HG03520 (cell line): Measurements from ENCODE around the gene GDF11.
A peak's percentile ranks its signal among the peaks of the same experiment; 100 is the strongest.
"Not testable (repeated sequence)": the region's sequence is repeated elsewhere in the genome, so short reads cannot be mapped to it uniquely, and the experiment has no call there.

ENCODE experiments used
- ATAC-seq: cut with Tn5 transposase; IDR thresholded peaks from one replicate; pipeline ENCODE4 v1.9.1; 2021; ENCODE audit warnings: mild to moderate bottlenecking, moderate library complexity; ENCODE audit not compliant: unreplicated experiment

The GDF11 gene

DNA sequence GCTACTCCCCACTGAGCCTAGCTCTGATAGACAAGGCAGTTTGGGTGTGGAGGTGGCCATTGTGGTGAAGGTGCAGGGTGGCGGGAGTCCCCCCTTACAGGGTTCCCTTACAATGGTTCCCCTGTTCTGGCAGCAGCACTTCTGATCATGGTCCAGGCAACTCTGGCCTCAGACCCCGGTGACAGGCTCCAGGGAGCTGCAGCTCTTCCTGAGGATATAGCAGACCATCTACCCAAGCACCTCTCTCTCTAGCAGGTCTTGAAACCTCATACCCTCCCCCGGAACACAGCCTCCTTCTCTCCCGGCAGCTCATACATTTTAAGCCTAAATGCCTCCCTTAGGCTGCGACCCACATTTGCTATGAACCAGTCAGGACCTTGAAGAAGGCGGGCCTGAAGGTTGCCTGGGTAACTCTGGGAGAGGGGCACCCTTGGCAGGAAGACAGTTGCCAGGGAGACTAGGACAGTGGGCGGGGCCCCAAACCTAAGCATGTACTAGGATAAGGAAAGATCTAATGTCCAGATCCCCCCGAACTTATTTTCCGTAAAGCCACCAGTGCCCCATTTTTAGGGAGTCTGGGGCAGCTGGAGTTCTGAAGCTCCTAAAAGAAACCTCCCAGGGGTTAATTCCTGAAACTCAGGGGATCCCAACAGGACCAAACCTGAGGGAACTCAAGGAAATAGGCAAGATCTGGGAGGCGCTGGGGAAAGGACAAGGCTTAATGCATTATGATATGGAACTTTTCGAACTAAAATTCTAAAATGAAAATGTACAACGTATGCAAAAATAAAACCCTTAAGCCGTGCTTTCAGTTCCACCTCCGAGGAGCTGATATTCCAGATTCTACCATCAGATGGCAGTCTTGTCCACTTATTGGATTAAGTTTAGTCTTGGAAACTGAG lies 4.5 kb upstream of the GDF11 start:
- peak; percentile 81 for ATAC-seq

DNA sequence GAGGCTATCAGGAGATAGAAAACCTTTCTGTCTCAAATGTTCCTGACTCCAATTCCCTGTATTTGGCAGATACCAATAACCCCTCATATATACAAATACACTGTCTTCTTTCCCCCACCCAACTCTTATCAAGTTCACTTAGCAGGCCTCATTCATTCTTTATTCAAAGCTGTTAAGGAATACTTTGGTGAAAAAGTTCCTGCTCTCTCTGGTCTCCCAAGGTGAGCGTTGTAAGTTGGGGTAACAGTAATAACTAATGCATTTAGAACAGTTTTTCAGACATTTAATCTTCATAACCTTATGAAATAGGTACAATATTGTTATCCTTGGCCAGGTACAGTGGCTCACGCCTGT lies 3.9 kb upstream of the GDF11 start:
- no peak for ATAC-seq

DNA sequence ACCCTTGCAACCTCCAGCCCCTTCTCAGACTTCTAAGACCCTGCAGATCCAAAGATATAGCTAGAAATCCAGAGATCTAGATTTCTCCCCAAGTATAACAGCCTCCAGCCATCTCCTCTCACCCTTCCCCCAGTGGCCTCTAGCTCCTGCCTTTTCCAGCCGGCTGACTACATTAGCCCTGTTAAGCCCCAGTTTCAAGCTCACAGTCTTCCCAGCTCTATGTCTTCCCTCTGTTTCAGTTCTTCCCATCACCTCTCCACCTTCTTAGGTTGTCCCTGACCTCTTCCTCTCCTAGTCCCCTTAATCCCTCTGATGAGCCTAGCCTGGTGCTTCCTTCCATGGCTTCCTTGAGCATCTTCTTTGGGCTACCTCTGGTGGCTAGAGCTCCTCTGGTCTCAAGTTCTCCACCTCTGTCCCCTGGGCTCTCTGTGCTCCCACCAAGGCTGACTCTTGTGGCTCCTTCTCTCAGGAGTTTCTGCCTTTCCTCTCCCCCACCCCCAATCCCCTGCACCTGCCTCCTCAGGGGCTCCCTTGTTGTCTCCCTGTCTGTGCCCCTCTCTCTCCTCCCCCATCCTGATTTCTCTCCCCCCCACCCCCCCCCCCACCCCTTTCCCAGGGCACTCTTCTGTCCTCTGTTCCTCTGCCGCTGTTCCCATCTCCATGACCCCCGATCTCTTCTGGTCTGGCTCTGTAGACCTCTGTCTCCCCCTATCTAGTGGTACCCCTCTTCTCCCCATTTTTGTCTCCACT lies 816 bp upstream of the GDF11 start:
- ATAC-seq = no peak

DNA sequence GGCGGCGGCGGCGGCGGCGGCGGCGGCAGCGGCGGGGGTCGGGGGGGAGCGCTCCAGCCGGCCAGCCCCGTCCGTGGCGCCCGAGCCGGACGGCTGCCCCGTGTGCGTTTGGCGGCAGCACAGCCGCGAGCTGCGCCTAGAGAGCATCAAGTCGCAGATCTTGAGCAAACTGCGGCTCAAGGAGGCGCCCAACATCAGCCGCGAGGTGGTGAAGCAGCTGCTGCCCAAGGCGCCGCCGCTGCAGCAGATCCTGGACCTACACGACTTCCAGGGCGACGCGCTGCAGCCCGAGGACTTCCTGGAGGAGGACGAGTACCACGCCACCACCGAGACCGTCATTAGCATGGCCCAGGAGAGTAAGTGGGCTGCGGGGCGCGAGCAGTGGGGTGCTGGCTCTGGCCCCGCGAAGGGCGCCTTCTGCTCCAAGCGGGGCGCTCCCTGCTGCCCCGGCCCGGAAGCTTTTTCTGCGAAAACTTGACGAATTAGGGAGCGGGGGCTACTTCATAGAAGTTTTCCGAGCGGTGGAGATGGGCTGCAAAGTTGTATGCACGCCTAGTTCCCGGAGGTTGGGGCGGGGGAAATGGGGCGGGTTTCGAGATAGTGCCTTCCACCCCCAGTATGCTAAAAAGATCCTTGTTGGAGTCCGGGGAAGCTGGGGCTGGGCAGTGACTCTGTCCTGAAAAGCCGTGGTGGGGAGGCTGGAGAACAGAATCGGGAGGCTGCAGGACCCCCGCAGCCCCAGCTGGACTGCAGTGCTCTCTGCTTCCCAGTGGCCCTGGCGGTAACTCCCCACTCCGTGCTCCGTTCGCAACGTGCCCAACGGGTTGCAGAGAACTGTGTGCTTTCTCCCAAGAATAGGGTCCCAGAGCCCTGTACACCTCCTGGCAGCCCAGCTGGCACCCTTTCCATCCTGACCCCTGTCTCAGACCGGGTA lies 751 bp downstream of the GDF11 start:
- peak; percentile 49 for ATAC-seq

DNA sequence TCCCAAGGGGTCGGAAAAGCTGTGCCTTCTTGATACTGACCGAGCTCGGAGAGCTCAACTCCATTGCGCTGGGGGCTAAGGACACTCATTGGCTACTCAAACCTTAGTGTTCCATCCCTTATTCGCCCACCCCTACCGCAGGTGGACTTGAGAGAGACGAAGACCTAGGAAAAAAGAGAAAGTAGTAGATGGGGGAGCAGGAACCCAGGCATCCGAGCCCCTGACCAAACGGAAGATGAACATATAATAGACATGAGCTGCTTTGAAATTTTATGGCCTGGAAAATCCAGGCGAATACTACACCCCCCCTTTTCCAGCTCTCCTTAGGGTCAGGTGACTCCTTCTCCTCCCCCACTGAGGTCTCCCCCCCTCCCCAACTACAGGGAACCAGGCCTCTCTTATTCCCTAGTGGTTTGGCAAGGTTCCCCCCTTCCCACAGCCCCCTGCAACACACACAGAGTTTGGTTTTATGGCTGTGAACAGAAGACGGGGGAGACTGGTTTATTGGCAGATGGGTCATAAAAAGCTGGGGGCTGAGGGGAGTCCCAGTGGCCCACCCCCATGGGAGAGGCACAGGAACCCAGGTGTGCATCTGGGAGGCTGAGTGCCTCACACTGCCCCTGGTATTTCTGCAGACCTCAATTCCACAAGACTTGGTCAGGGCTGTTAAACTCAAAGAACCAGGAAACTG lies 1.6 kb downstream of the GDF11 start:
- ATAC-seq = no peak

DNA sequence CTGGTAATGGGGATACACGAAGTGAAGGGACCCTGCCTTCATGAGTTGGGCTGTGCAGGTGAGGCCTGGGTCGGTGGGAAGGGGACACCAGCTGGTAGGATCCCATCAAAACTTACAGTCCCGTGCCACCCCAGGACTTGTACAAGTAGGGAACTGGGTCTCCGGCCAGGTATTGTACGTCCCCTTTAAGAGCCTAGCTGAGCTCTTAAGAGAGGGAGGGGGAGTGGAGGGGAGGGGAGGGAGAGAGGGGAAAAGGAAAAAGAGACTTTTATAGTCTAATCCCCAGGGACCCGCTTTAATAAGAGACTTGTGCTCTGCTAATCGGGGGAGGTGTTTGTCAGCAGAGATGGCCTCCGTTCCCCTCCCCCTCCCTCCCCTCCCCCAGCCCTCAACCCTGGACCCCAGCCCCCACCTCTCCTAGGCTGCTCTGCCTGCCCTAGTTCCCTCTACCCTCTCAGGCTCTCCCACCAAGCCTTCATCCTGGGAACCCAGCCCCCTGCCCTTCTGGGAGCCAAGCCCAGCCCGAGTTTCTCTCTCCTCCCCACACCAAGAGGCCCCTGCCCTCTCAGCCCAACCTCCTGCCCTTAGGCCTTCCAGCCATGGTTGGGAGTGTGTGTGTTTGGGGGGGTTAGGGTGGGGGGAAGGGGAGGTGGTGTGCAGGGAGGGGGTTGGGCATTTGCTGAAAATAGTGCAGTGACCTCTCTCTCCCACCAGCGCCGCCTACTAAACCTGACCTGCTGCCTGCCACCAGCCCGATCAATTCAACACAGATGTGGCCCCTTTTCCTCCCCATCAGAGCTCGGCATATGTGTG lies 2.6 kb downstream of the GDF11 start:
- ATAC-seq = no peak

DNA sequence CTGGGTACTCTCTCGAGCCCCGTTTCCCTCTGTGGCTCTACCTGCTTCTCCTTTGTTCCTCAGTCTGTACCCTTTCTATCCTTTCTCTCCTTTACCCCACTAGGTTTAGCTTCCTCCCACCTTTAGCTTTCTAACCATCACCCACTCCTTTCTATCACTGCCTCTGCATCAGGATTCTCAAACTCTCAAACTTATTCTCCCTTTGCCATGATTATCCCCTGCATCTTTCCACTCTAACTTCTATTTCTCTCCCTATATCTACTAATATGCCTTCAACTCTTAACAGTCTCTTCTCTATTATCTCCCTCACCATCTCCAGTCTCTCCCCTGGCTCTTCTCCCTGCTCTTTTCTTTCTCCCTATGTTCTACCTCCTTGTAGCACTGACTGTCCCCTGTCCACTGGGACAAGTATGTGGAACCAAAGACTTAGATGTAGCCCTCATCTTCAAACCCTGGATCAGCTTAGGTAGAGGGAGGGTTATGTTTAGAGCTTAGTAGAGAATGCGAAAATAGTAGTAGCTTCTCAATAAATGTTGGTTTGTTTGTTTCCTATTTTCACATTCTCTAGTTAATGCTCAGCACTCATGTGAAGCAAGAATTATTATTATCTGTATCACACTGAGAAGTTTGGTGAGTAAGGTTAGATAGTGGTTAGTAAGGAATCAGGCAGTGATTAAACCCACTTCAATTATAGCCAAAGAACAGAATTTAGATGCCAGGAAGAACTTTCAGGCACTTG lies 3.4 kb downstream of the GDF11 start:
- ATAC-seq = no peak

DNA sequence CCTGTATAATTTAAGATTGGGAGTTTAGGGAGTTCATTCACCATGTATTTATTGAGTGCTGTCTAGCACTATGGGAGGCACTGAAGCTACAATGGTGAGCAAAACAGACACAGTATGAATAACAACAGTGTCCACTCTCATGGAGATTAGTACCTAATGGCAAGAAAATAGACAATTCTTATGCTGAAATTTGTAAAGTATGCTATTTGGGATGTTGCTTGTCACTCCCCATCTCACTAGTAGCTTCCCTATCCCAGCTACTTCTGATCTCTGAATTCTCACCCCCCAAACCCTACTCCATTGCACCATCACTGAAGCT lies 4.0 kb downstream of the GDF11 start:
- no peak for ATAC-seq

DNA sequence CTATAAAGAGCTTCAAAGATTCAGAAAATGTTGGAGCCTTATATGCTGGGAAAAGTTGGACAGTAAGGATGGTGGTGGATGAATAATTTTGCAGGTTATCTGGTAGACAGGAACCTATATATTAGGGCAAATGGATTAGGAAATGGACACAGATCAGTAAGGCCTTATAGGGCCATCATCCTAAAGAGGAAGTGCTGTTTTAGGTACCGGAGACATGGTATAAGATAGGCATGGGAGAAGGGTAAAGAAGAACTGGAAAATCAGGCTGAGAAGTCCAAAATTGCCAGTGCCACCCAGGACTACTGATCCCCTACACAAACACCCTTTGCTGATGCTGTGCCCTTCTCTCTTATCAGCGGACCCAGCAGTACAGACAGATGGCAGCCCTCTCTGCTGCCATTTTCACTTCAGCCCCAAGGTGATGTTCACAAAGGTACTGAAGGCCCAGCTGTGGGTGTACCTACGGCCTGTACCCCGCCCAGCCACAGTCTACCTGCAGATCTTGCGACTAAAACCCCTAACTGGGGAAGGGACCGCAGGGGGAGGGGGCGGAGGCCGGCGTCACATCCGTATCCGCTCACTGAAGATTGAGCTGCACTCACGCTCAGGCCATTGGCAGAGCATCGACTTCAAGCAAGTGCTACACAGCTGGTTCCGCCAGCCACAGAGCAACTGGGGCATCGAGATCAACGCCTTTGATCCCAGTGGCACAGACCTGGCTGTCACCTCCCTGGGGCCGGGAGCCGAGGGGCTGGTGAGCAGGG lies 5.5 kb downstream of the GDF11 start:
- no peak for ATAC-seq

DNA sequence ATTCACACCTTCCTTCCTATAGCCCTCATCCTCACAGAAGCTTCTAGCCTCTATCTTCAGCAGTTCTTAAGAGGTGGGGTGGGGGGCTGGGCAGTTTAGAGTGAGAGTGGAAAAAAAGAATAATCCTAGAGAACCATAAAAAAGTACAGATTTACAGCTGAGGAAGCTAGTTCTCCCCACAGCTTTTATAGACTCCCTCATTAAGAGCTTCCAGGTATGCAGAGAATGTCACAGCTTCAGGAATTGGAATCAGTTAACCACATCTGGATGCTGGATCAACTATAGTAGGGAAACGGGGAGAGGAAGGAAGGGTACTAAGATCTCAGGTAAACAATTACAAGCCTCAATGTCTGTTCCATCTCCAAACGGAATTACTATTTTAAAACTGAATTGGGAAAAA lies 12.3 kb downstream of the GDF11 start:
- no peak for ATAC-seq

DNA sequence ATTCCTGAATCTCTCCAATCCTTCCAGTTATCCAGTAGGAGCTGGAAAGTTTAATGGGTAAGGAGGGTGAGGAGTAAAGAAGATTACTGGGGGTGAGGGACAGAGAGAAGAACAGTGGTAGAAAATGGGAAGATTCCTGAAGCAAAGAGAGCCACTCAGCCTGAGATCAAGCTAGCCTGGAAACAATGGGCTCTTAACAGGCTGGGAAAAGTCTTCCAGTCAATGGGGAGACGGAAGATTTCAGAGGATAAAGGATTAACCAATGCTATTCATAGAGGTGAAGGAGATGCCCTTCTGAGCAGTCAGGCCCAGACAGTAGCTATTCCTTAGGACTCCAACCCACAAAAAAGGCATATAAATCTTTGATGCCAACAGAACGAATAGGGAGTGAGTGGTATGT lies 14.8 kb downstream of the GDF11 start:
- ATAC-seq = no peak

DNA sequence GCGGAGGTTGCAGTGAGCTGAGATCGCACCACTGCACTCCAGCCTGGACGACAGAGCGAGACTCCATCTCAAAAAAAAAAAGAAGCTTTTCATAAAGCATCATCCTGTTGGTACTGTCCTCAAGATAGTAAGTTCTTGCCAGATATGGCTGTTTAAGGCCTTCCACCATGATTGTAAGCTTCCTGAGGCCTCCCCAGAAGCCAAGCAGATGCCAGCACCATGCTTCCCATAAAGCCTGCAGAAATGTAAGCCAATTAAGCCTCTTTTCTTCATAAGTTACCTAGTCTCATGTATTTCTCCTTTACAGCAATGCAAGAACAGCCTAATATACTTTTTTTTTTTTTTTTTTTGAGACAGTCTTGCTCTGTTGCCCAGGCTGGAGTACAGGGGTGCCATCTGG lies 15.7 kb downstream of the GDF11 start:
- not testable (repeated sequence) for ATAC-seq

DNA sequence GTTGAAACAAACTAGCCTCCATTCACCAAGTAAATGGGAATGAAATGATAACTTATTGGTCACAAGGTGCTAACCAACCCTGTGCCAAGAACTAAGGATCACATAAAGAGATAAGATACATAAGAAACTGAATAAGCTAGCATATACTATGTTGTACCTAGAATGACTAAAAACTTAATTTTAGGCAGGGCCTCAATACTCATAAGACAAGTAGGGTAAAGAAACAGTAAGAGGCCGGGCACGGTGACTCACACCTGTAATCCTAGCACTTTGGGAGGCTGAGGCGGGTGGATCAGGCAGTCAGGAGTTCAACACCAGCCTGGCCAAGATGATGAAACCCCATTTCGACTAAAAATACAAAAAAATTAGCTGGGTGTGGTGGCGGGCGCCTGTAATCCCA lies 17.7 kb downstream of the GDF11 start:
- no peak for ATAC-seq

DNA sequence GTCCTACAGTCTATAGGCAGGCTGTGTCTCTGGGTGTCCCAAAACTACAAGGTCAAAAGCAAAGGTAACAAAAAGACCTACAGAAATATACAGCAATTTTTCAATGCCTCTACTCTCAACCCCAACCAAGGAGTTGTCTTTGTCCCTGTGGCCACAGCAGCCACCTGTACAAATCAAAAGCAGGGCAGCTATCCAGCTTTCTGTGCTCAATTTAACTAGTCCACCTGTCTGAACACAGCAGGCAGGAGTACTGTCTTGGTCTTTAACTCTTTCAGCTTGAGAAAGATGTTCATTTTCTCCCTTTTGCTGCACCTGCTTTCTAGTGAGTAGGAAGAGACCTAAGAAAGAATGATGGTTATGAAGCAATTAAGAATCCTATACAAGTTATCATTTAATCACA lies 19.7 kb downstream of the GDF11 start:
- ATAC-seq = no peak

DNA sequence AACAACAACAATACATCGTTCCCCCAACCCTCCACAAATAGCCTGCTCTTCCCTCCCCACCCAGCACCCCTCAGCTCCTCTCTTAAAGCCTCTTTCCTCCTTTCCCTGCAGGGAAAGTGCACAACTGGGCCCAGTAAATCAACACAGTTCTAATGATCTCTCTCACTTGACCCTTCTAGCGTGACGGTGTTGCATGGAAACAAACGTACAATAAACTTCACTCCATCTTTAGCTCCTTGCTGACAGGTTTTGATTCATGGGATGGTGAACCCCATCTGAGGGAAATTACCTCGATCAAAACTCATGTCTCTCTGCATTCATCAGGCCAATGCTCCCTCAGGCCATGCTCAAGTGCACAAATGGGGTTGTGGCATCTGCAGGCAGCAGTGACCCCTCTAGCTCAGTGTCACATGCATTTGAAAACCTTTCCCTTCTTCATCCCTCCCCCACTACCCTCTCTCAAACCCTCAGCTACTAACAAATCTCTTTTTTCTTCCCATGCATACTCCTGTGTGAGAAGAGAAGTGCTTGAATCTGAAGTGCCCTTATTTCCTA lies 22.9 kb downstream of the GDF11 start:
- no peak for ATAC-seq

DNA sequence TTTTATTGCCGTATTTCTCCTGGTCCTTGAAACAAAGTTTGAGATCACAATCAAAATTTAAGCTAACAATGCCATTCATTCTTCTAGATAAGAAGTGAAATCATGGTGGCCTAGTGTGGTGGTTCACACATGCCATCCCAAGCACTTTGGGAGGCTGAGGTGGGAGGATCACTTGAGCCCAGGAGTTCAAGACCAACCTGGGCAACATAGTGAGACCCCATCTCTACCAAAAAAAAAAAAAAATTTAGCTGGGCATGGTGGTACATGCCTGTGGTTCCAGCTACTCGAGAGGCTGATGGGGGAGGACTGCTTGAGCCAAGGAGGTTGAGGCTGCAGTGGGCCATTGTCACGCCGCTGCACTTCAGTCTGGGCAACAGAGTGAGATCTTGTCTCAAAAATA lies 24.2 kb downstream of the GDF11 start:
- no peak for ATAC-seq

DNA sequence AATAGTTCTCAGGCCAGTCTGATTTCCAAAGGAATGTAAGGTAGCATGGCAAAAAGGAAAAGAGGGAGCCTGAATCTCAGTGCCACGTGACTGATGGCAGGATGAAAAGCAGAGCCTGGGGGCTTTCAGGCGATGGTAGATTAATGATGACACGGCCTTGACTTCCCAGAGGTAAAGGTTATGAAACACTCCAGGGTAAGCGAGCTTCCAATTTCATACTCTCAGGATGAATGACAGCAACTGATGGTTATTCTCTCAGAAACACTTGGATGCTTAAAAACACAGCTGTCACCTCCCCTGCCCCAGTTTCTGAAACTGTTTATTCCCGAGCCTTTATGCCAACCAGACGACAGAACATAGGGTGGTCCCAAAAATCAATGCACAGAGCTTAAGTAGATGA lies 28.8 kb downstream of the GDF11 start:
- no peak for ATAC-seq

DNA sequence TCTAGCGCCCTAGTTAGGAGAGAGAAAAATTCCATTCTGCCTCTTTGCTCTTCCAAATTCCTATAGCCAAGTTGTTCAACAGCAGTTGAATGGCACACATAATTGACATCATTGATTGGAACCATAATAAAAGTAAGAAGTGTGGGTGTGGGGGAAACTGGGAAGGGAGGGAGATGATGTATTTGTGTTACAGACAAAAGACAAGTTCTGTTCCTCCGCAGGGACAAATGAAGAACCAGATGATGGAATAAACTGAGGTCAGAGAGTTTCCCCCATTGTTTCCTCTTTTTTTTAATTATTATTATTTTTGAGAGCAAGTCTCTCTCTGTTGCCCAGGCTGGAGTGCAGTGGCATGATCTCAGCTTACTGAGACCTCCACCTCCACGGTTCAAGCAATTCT lies 34.9 kb downstream of the GDF11 start:
- ATAC-seq = no peak
